GM23338 (cell line): ENCODE data around the gene NCOA7. TPM values are rescaled to one million over a fixed set of nuclear protein-coding genes. Genes with fewer than 3 reads are reported as not detected.

Source experiments
- ATAC-seq: fragments of 200-7000 bp; cut with Tn5 transposase; 3 replicates; pipeline ENCODE4 v1.9.1; 2020
- DNase-seq: peaks from one replicate; pipeline ENCODE4 v3.0.0-alpha.2; 2015; ENCODE audit warnings: low spot score
- H2AFZ ChIP-seq: fragments of 200-600 bp; sonication (generic); 2 replicates; pipeline ENCODE4 v1.8.0; 2016; ENCODE audit warnings: antibody characterized with exemption, mild to moderate bottlenecking, moderate library complexity
- H3F3A ChIP-seq: fragments of 200-600 bp; sonication (generic); replicated peaks from 2 replicates; pipeline ENCODE4 v1.8.0; 2017; ENCODE audit warnings: antibody characterized with exemption, mixed run types, low read depth
- H3K27ac ChIP-seq: fragments of 200-600 bp; sonication (generic); 2 replicates; pipeline ENCODE4 v1.6.1; 2016; ENCODE audit warnings: low read depth
- H3K27me3 ChIP-seq: fragments of 200-600 bp; sonication (generic); 2 replicates; pipeline ENCODE4 v1.8.0; 2016; ENCODE audit warnings: mild to moderate bottlenecking, mixed run types, moderate library complexity; ENCODE audit not compliant: insufficient read depth
- H3K36me3 ChIP-seq: fragments of 200-600 bp; sonication (generic); 2 replicates; pipeline ENCODE4 v1.8.0; 2016; ENCODE audit warnings: mild to moderate bottlenecking; ENCODE audit not compliant: insufficient read depth
- H3K4me1 ChIP-seq: fragments of 200-600 bp; sonication (generic); 2 replicates; pipeline ENCODE4 v1.8.0; 2016; ENCODE audit warnings: mild to moderate bottlenecking, moderate library complexity; ENCODE audit not compliant: insufficient read depth
- H3K4me2 ChIP-seq: fragments of 200-600 bp; sonication (generic); 2 replicates; pipeline ENCODE4 v1.7.1; 2017; ENCODE audit warnings: mixed run types
- H3K4me3 ChIP-seq: fragments of 200-600 bp; sonication (generic); 2 replicates; pipeline ENCODE4 v1.6.1; 2016; ENCODE audit warnings: mixed run types
- H3K79me2 ChIP-seq: fragments of 200-600 bp; sonication (generic); replicated peaks from 2 replicates; pipeline ENCODE4 v1.8.0; 2017; ENCODE audit warnings: mild to moderate bottlenecking; ENCODE audit not compliant: insufficient read depth
- H3K9me2 ChIP-seq: fragments of 200-600 bp; sonication (generic); 2 replicates; pipeline ENCODE4 v1.8.0; 2017; ENCODE audit not compliant: insufficient read depth
- H4K20me1 ChIP-seq: fragments of 200-600 bp; sonication (generic); replicated peaks from 2 replicates; pipeline ENCODE4 v1.8.0; 2017; ENCODE audit warnings: mild to moderate bottlenecking; ENCODE audit not compliant: insufficient read depth
- H3K27ac Mint-ChIP-seq: 2 replicates; pipeline ENCODE4 v1.8.0; 2020; ENCODE audit warnings: inconsistent platforms, mild to moderate bottlenecking, moderate library complexity, mixed read lengths
- H3K27me3 Mint-ChIP-seq: 3 replicates; pipeline ENCODE4 v1.8.0; 2022; ENCODE audit warnings: low read depth, mild to moderate bottlenecking, moderate library complexity, mixed read lengths, inconsistent platforms; ENCODE audit not compliant: insufficient read depth, poor library complexity
- H3K36me3 Mint-ChIP-seq: 3 replicates; pipeline ENCODE4 v1.8.0; 2021; ENCODE audit warnings: low read depth, mild to moderate bottlenecking, inconsistent platforms, moderate library complexity, mixed read lengths
- H3K4me1 Mint-ChIP-seq: 3 replicates; pipeline ENCODE4 v1.8.0; 2020; ENCODE audit warnings: mild to moderate bottlenecking, inconsistent platforms, mixed read lengths
- H3K4me3 Mint-ChIP-seq: 3 replicates; pipeline ENCODE4 v1.8.0; 2021; ENCODE audit warnings: moderate library complexity, mild to moderate bottlenecking, inconsistent platforms, mixed read lengths
- H3K9me3 Mint-ChIP-seq: 3 replicates; pipeline ENCODE4 v1.8.0; 2020; ENCODE audit warnings: moderate library complexity, mild to moderate bottlenecking, inconsistent platforms, mixed read lengths
- CREB1 ChIP-seq: fragments of 250-450 bp; sonication (Bioruptor Pico); IDR thresholded peaks from 2 replicates; pipeline ENCODE4 v1.5.0; 2020; ENCODE audit warnings: low read depth, mild to moderate bottlenecking, moderate library complexity
- ETS1 ChIP-seq: IDR thresholded peaks from 2 replicates; pipeline ENCODE4 v1.6.1; 2016; ENCODE audit warnings: antibody characterized with exemption
- EZH2 ChIP-seq: fragments of 200-600 bp; sonication (generic); IDR thresholded peaks from one replicate; pipeline ENCODE4 v1.8.0; 2017; ENCODE audit warnings: antibody characterized with exemption, mild to moderate bottlenecking, low read depth; ENCODE audit not compliant: unreplicated experiment
- EZH2phosphoT487 ChIP-seq: fragments of 200-600 bp; sonication (generic); IDR thresholded peaks from one replicate; pipeline ENCODE4 v1.8.1; 2018; ENCODE audit warnings: antibody characterized with exemption; ENCODE audit not compliant: unreplicated experiment
- JUNB ChIP-seq: IDR thresholded peaks from one replicate; pipeline ENCODE4 v1.6.1; 2016; ENCODE audit warnings: antibody characterized with exemption; ENCODE audit not compliant: unreplicated experiment
- NANOG ChIP-seq: IDR thresholded peaks from 2 replicates; pipeline ENCODE4 v1.6.1; 2016; ENCODE audit warnings: antibody characterized with exemption, borderline replicate concordance
- POLR2AphosphoS5 ChIP-seq: IDR thresholded peaks from 2 replicates; pipeline ENCODE4 v1.6.1; 2016; ENCODE audit warnings: antibody characterized with exemption, low read depth
- STAT1 ChIP-seq: IDR thresholded peaks from one replicate; pipeline ENCODE4 v1.6.1; 2016; ENCODE audit warnings: antibody characterized with exemption; ENCODE audit not compliant: unreplicated experiment
- ZNF114 ChIP-seq: fragments of 250-450 bp; sonication (Bioruptor Pico); IDR thresholded peaks from 2 replicates; pipeline ENCODE4 v1.5.0; 2020; ENCODE audit warnings: mild to moderate bottlenecking, moderate library complexity
- ZNF331 ChIP-seq: fragments of 250-450 bp; sonication (Bioruptor Pico); IDR thresholded peaks from 2 replicates; pipeline ENCODE4 v1.5.0; 2020; ENCODE audit warnings: low read depth, mild to moderate bottlenecking, moderate library complexity
- ZNF462 ChIP-seq: fragments of 250-450 bp; sonication (Bioruptor Pico); IDR thresholded peaks from 2 replicates; pipeline ENCODE4 v1.5.0; 2020; ENCODE audit warnings: mild to moderate bottlenecking, moderate library complexity
- polyA plus RNA-seq: library from polyadenylated mRNA; unstranded; fragments of >200 nt; fragmentation: Nextera tagmentation; extraction: Ambion mirVana; gene quantifications from 2 replicates; pipeline ENCODE4 v1.2.1, GENCODE V29; 2016
- total RNA-seq: library from RNA; depleted of rRNA; stranded (reverse); fragments of >200 nt; shearing (Covaris generic); gene quantifications from 2 replicates; pipeline ENCODE4 v1.2.3, GENCODE V29; 2014

Gene NCOA7
- total and polyA plus RNA-seq, 2 experiments from 2014 or later, result 9.3 to 15.7 TPM

- TF ChIP-seq ZNF462 (CRISPR knock-in tag) (no peak), NANOG (no peak), JUNB (no peak), STAT1 (no peak), ETS1 (no peak), ZNF331 (no peak), CREB1 (CRISPR knock-in tag) (no peak), EZH2 (no peak)
Observed at GRCh38 chr6:125886021-125886420, 95.3 kb downstream of the NCOA7 start (continued).

GRCh38 chr6:125886914-125887313 lies 96.2 kb downstream of the NCOA7 start:
- Mint-ChIP-seq H3K4me3 (no peak overlapping the region), H3K4me1 (peaks cover 6% of the 10 kb centered on the region; the same call in 2 of the 3 replicates), H3K9me3 (no peaks in the 10 kb centered on the region), H3K27ac (no peak overlapping the region), H3K27me3 (peaks cover 1% of the 10 kb centered on the region), H3K36me3 (no peaks in the 10 kb centered on the region; the same call in 2 of the 3 replicates)
- no peak overlapping the region for H3K27ac ChIP-seq
- H3K4me2 ChIP-seq, result no peak overlapping the region
- no peaks in the 10 kb centered on the region for H3K36me3 ChIP-seq
- ATAC-seq, result no peak
- H3K79me2 ChIP-seq, result no peaks in the 10 kb centered on the region
- no peak overlapping the region for H2AFZ ChIP-seq
- no peaks in the 10 kb centered on the region for H4K20me1 ChIP-seq
- no peaks in the 10 kb centered on the region for H3F3A ChIP-seq
- H3K27me3 ChIP-seq, result no peaks in the 10 kb centered on the region
- no peak overlapping the region for H3K4me3 ChIP-seq
- TF ChIP-seq CREB1 (CRISPR knock-in tag) (no peak), STAT1 (no peak), EZH2 (no peak), ZNF114 (CRISPR knock-in tag) (no peak), EZH2phosphoT487 (no peak), ETS1 (no peak), ZNF331 (no peak), POLR2AphosphoS5 (no peak)
- DNase-seq, result no peak
- no peaks in the 10 kb centered on the region for H3K9me2 ChIP-seq
- H3K4me1 ChIP-seq, result peaks cover 5% of the 10 kb centered on the region; the same call in 1 of the 2 replicates
